DND-41 (cell line): Measurements from ENCODE around the gene IFNA6.

ENCODE experiments used
- CTCF ChIP-seq: IDR thresholded peaks from 2 replicates; pipeline ENCODE4 v1.5.1; 2012; ENCODE audit warnings: borderline replicate concordance, low read length, moderate library complexity, mild to moderate bottlenecking; ENCODE audit not compliant: poor library complexity, severe bottlenecking; ENCODE audit errors: extremely low read depth
- EZH2 ChIP-seq: IDR thresholded peaks from 3 replicates; pipeline ENCODE4 v1.6.1; 2012; ENCODE audit warnings: borderline replicate concordance, low read depth, mild to moderate bottlenecking, moderate library complexity, low read length, inconsistent platforms; ENCODE audit not compliant: severe bottlenecking

DNA sequence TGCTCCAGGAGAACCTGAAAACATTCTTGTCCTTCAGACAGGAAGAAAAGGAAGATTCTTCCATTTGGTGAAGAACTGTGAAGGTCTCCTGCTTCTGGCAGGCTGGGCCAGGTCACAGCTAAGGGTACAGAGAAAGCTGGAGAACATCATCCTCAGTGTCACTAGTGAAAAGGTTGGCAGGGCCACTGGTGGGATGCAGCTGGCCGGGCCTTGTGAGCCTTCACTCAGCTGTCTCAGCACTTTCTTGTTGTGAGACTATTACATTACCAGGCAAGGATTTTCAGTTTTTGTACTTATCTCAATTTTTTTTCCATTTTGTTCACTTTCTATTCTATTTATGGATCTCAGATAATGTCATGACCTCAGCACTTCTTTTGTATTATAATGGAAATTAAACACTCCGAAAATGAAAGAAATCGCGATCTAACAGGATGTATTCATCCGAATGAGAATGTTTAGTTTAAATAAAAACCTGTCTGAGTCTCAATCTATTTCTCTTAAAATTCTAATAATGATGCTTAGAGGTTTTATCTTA lies 48.3 kb upstream of the IFNA6 start:
- TF ChIP-seq CTCF (no peak), EZH2 (no peak)
